GM18867 (cell line): ENCODE results near the gene GLP1R.

Experiments used
- ATAC-seq: cut with Tn5 transposase; IDR thresholded peaks from one replicate; pipeline ENCODE4 v1.9.1; 2021; ENCODE audit warnings: mild to moderate bottlenecking, moderate library complexity; ENCODE audit not compliant: unreplicated experiment

GLP1R gene

GRCh38 chr6:39061588-39061987 is 13.0 kb downstream of the GLP1R start:
- ATAC-seq, result no peak

- no peak for ATAC-seq
Observed at GRCh38 chr6:39062014-39062740, 13.6 kb downstream of the GLP1R start.

GRCh38 chr6:39063526-39063925 is 14.9 kb downstream of the GLP1R start:
- ATAC-seq, result no peak

GRCh38 chr6:39065561-39065960 is 17.0 kb downstream of the GLP1R start:
- ATAC-seq, result no peak

GRCh38 chr6:39068391-39068790 is 19.8 kb downstream of the GLP1R start:
- no peak for ATAC-seq

- ATAC-seq, result no peak
Observed at GRCh38 chr6:39072830-39073229, 24.2 kb downstream of the GLP1R start.

GRCh38 chr6:39073471-39074355 is 25.1 kb downstream of the GLP1R start:
- ATAC-seq, result no peak

GRCh38 chr6:39074486-39074885 is 25.9 kb downstream of the GLP1R start:
- no peak for ATAC-seq

GRCh38 chr6:39075010-39075686 is 26.6 kb downstream of the GLP1R start:
- no peak for ATAC-seq

- no peak for ATAC-seq
Observed at GRCh38 chr6:39075807-39076622, 27.4 kb downstream of the GLP1R start.

- no peak for ATAC-seq
Observed at GRCh38 chr6:39076623-39077535, 28.3 kb downstream of the GLP1R start.

- no peak for ATAC-seq
Observed at GRCh38 chr6:39077882-39078594, 29.5 kb downstream of the GLP1R start.

GRCh38 chr6:39078695-39079094 is 30.1 kb downstream of the GLP1R start:
- no peak for ATAC-seq

- ATAC-seq, result no peak
Observed at GRCh38 chr6:39079197-39080125, 30.9 kb downstream of the GLP1R start.

GRCh38 chr6:39080246-39080875 is 31.8 kb downstream of the GLP1R start:
- ATAC-seq, result no peak

GRCh38 chr6:39082310-39082709 is 33.7 kb downstream of the GLP1R start:
- ATAC-seq, result no peak

- no peak for ATAC-seq
Observed at GRCh38 chr6:39083231-39083634, 34.7 kb downstream of the GLP1R start.
